Measurements from ENCODE around the gene MAP4. TPM values are rescaled to one million over a fixed set of nuclear protein-coding genes. Genes with fewer than 3 reads are reported as not detected.

Gene MAP4
- total and polyA plus RNA-seq, 2 experiments from 2014 or later: 121 to 235 TPM

DNA sequence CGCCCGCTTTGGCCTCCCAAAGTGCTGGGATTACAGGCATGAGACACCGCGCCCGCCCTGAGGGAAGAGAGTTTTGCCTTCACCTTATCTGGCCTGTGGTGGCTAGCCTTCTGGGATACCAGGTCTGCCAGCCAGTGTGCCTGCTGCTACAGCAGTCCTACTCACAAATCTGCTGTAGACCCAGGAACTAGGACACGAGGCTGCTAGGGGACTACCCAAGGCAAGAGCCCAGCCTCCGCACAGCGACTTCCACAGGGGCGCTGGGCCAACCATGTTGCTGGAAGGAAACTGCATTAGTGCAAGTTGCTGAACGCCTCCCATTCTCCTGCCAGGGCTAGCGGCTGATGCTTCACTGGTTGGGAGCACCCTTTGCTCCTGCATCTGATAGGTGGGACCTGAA, 159.5 kb downstream of the MAP4 start:
- TF ChIP-seq EZH2 (IDR thresholded peaks at IDR 0.05; ENCODE audit: insufficient read depth, poor library complexity, severe bottlenecking) (no peak), EZH2phosphoT487 (IDR thresholded peaks at IDR 0.05; ENCODE audit: insufficient read depth, low read depth) (no peak)
- DNase-seq: no peak
- 87 to 88% methylated on average over 11 of the region's 11 CpGs for WGBS, 2 experiments (ENCODE audit: low coverage in 1 of 2, low lambda C conversion rate in 2 of 2, missing lambda C conversion rate in 2 of 2)
- H2AFZ ChIP-seq: no peak overlapping the region
- H3K27ac ChIP-seq: no peak overlapping the region
- H4K20me1 ChIP-seq (ENCODE audit: insufficient read depth): no peaks in the 10 kb centered on the region; the same call in 1 of the 2 replicates
- no peaks in the 10 kb centered on the region for H3K4me1 ChIP-seq (ENCODE audit: insufficient read depth)
- in situ Hi-C loops (cut with MboI): no loop called here
- H3K27me3 ChIP-seq (replicated peaks; ENCODE audit: insufficient read depth): no peaks in the 10 kb centered on the region
- H3K79me2 ChIP-seq (ENCODE audit: insufficient read depth): no peaks in the 10 kb centered on the region
- peaks cover 40% of the 10 kb centered on the region for H3K36me3 ChIP-seq (ENCODE audit: low read depth)
- H3K4me2 ChIP-seq (ENCODE audit: unreplicated experiment): no peak overlapping the region
- H3F3A ChIP-seq (ENCODE audit: insufficient read depth): peaks cover 7% of the 10 kb centered on the region; the same call in 1 of the 2 replicates
- no peaks in the 10 kb centered on the region for H3K9me2 ChIP-seq (ENCODE audit: insufficient read depth)
- H3K9me3 ChIP-seq (ENCODE audit: low read depth): no peaks in the 10 kb centered on the region
- no peak overlapping the region for H3K4me3 ChIP-seq
- H3K9ac ChIP-seq: no peak overlapping the region

DNA sequence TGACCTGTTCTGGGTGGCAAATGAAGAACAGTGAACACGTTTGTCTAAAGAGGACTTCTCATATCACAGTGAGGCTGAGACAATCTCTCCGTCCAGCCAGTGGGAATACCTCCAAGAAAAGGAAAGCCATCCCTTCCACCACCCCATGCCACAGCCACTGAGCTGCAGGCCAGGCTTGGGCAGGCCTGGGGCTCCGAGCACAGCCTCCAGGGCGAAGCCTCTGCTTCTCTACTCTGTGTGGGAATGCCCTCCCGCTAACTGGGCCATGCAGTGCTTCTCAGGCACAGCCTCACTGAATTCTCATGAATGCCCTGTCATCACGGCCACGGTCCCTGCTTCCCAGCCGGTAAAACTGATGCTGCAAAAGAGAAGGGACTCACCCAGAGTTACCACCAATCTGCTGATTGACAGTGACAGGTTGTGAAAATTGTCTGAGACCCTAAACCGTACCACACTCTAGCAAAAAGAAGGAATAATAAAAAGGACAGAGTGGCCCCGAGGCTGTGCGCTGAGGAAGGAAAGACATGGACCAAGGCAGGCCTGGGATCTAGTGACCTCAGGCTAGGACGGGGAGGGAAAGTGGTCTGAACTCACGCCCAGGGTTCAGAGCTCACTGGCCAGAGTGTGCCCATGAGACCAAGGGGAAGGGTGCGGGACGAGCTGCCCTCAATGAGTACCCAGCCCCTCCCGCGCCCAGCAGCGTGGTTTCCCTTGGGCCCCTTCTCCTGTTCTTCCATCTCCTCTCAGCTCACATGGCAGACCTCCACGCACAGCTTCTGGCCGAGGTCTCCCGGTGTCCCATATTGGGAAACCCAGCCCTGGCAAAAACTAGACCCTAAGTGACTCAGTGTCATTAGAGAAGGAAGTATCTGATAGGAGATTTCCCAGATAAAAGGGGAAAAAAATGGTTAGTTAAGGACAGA, 160.5 kb downstream of the MAP4 start:
- Histone ChIP-seq H3K36me3 (ENCODE audit: low read depth) (peaks cover 40% of the 10 kb centered on the region), H3K4me1 (ENCODE audit: insufficient read depth) (no peaks in the 10 kb centered on the region)

DNA sequence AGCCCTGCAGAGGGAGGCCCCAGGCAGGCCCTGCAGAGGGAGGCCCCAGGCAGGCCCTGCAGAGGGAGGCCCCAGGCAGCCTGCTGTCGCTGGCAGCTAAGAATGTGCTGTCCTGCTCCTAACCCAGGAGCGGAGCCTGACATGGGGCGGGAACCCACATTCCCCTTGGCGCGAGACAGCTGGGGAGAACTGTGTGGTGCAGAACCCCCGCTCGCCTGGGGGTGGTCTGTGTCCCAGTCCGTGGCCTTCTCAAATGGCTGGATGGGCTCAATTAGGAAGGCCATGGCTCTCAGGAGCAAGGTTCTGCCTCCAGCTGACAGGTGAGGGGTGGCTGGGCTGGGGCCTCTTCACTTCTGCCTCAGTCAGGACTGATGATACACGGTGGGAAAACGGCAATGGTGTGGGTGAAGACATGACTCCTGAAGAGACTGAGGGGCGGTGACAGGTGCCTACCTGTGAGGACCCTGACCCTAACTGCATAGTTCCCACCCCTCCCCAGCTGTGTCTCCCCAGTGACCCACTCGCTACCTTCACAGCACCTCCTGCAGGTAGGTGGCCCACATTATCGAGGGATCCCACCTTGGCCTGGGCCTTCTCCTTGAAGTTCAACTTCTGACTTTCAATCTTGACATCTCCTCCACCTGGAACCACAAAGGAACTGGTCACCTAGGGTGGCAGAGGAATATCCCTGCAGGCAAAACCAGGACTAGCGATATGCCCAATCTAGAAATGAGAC, 161.3 kb downstream of the MAP4 start:
- H3K27ac ChIP-seq: no peak overlapping the region
- WGBS, 2 experiments (ENCODE audit: low coverage in 1 of 2, low lambda C conversion rate in 2 of 2, missing lambda C conversion rate in 2 of 2): 92 to 93% methylated on average over 14 of the region's 14 CpGs
- no peak overlapping the region for H3K4me3 ChIP-seq
- H3K9me3 ChIP-seq (ENCODE audit: low read depth): no peaks in the 10 kb centered on the region
- H3F3A ChIP-seq (ENCODE audit: insufficient read depth): peaks cover 19% of the 10 kb centered on the region
- DNase-seq: no peak
- no peaks in the 10 kb centered on the region for H3K27me3 ChIP-seq (replicated peaks; ENCODE audit: insufficient read depth)
- H3K9ac ChIP-seq: no peak overlapping the region
- no peaks in the 10 kb centered on the region for H3K9me2 ChIP-seq (ENCODE audit: insufficient read depth)
- TF ChIP-seq EZH2phosphoT487 (IDR thresholded peaks at IDR 0.05; ENCODE audit: insufficient read depth, low read depth) (no peak), EZH2 (IDR thresholded peaks at IDR 0.05; ENCODE audit: insufficient read depth, poor library complexity, severe bottlenecking) (no peak)
- H3K4me2 ChIP-seq (ENCODE audit: unreplicated experiment): no peak overlapping the region
- no peaks in the 10 kb centered on the region; the same call in 1 of the 2 replicates for H4K20me1 ChIP-seq (ENCODE audit: insufficient read depth)
- no peak overlapping the region for H2AFZ ChIP-seq
- peaks cover 39% of the 10 kb centered on the region for H3K36me3 ChIP-seq (ENCODE audit: low read depth)
- no peaks in the 10 kb centered on the region for H3K79me2 ChIP-seq (ENCODE audit: insufficient read depth)
- no peaks in the 10 kb centered on the region for H3K4me1 ChIP-seq (ENCODE audit: insufficient read depth)
- in situ Hi-C loops (cut with MboI): no loop called here

More for the DNA sequence above, 160.5 kb downstream of the MAP4 start:
- no peak overlapping the region for H3K9ac ChIP-seq
- no peaks in the 10 kb centered on the region for H3K27me3 ChIP-seq (replicated peaks; ENCODE audit: insufficient read depth)
- TF ChIP-seq EZH2phosphoT487 (IDR thresholded peaks at IDR 0.05; ENCODE audit: insufficient read depth, low read depth) (no peak), EZH2 (IDR thresholded peaks at IDR 0.05; ENCODE audit: insufficient read depth, poor library complexity, severe bottlenecking) (no peak)
- H3K4me2 ChIP-seq (ENCODE audit: unreplicated experiment): no peak overlapping the region
- in situ Hi-C loops (cut with MboI): no loop called here
- DNase-seq: no peak
- no peaks in the 10 kb centered on the region for H3K9me2 ChIP-seq (ENCODE audit: insufficient read depth)
- WGBS, 2 experiments (ENCODE audit: low coverage in 1 of 2, low lambda C conversion rate in 2 of 2, missing lambda C conversion rate in 2 of 2): 84 to 85% methylated on average over 21 of the region's 21 CpGs
- peaks cover 12% of the 10 kb centered on the region for H3F3A ChIP-seq (ENCODE audit: insufficient read depth)
- H3K27ac ChIP-seq: no peak overlapping the region
- H2AFZ ChIP-seq: no peak overlapping the region
- no peak overlapping the region for H3K4me3 ChIP-seq
- no peaks in the 10 kb centered on the region for H3K9me3 ChIP-seq (ENCODE audit: low read depth)
- H3K79me2 ChIP-seq (ENCODE audit: insufficient read depth): no peaks in the 10 kb centered on the region
- H4K20me1 ChIP-seq (ENCODE audit: insufficient read depth): no peaks in the 10 kb centered on the region; the same call in 1 of the 2 replicates

DNA sequence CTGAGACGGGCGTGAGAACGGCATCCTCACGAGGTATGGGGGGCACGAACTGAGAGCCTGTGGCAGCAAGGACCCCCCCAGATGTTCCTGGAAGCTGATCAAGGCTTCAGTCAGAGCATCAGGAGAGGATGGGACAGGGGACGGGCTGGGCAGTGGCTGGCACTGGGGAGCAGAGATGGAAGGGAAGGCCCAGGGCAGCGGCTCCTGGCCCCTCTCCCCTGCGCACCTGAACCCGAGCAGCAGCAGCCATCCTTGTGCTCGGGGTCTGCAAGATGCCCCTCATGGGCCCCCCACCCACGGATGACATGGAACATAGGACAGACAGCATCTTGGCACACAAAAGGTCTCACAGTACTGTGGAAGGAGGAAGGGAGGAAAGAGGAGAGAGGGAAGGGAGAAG, 161.9 kb downstream of the MAP4 start:
- H3K36me3 ChIP-seq (ENCODE audit: low read depth): peaks cover 34% of the 10 kb centered on the region; the same call in 1 of the 2 replicates
- TF ChIP-seq EZH2phosphoT487 (IDR thresholded peaks at IDR 0.05; ENCODE audit: insufficient read depth, low read depth) (no peak), EZH2 (IDR thresholded peaks at IDR 0.05; ENCODE audit: insufficient read depth, poor library complexity, severe bottlenecking) (no peak)

More for the DNA sequence above, 161.9 kb downstream of the MAP4 start:
- Histone ChIP-seq H3F3A (ENCODE audit: insufficient read depth) (peaks cover 20% of the 10 kb centered on the region), H3K27ac (no peak overlapping the region), H4K20me1 (ENCODE audit: insufficient read depth) (no peaks in the 10 kb centered on the region; the same call in 1 of the 2 replicates), H2AFZ (no peak overlapping the region), H3K4me3 (no peak overlapping the region), H3K9me2 (ENCODE audit: insufficient read depth) (no peaks in the 10 kb centered on the region), H3K9me3 (ENCODE audit: low read depth) (no peaks in the 10 kb centered on the region), H3K27me3 (replicated peaks; ENCODE audit: insufficient read depth) (no peaks in the 10 kb centered on the region), H3K79me2 (ENCODE audit: insufficient read depth) (no peaks in the 10 kb centered on the region), H3K4me1 (ENCODE audit: insufficient read depth) (no peaks in the 10 kb centered on the region), H3K9ac (no peak overlapping the region), H3K4me2 (ENCODE audit: unreplicated experiment) (no peak overlapping the region)
- no peak for DNase-seq
- 76 to 81% methylated on average over 11 of the region's 11 CpGs for WGBS, 2 experiments (ENCODE audit: low coverage in 1 of 2, low lambda C conversion rate in 2 of 2, missing lambda C conversion rate in 2 of 2)
- in situ Hi-C loops (cut with MboI): no loop called here

Data from GM23248 (cell line).